Activated T-cell treated with anti-CD3 and anti-CD28 coated beads for 4 hours (primary cell): ENCODE results near the gene LEMD2.

Experiments used
- DNase-seq: peaks from one replicate; pipeline ENCODE4 v3.0.0-alpha.2; 2020

Gene LEMD2

GRCh38 chr6:33791620-33792019, 2.7 kb upstream of the LEMD2 start:
- no peak for DNase-seq

DNA sequence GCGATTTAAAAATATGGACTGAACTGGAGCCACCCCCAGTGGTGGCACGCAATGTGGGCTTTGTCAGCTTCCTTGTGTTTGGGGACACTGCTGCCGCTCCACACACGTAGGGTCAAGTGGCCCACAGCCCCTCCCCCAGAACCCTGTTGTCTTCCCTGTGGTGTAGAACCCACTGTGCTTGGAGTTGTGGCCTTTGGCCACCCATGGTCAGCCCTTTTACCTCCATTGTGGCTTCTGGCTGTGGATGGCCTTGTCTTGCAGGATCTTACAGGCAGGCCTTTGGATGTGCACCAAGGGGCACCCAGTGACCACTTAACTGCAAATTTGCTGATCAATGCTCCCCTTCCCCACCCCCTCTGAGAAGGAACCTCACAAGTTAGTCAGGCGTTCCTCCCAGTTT, 2.0 kb upstream of the LEMD2 start:
- DNase-seq = no peak

DNA sequence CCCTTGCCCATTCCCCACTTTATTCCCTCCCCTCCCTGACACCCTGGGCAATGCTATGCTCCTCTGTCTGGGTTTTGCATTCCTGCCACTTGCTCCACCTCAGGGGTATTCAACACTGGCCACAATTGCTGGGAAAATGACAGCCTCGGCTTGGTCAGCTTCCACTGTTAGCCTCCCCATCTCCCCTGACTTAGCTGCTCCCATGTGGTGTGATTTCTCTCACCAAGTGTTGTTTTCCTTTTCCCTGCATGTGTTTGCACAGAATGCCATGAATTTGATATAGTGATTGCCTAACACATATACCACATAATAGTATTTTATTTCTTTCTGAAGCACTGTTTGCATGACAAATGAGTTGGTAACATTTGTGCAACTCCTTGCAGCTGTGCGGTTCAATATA, 1.4 kb upstream of the LEMD2 start:
- DNase-seq = no peak

- no peak for DNase-seq
Measured at GRCh38 chr6:33789550-33789895, 593 bp upstream of the LEMD2 start.

- no peak for DNase-seq
Measured at GRCh38 chr6:33787954-33788693, 806 bp downstream of the LEMD2 start.

GRCh38 chr6:33787346-33787953, 1.5 kb downstream of the LEMD2 start:
- no peak for DNase-seq

GRCh38 chr6:33786736-33787135, 2.2 kb downstream of the LEMD2 start:
- DNase-seq = no peak

- no peak for DNase-seq
Measured at GRCh38 chr6:33785778-33786177, 3.2 kb downstream of the LEMD2 start.

DNA sequence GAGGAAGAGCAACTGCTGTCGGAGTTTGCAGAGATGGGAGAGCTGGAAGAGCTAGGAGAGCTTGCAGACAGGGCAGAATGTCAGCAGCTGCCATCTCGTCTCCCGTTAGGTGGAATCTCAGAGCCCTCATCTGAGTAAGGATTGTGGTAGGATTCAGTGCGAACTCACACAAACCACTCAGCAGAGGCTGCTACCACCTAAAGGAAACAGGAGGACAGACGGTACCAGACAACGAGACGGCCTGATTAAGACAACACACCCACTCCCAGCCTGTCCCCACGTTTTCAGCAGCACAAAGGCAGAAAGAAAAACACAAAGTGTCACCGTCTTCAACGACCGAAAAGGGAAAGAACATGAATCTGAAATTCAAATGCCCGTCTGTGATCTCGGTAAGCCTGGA, 4.1 kb downstream of the LEMD2 start:
- no peak for DNase-seq

DNA sequence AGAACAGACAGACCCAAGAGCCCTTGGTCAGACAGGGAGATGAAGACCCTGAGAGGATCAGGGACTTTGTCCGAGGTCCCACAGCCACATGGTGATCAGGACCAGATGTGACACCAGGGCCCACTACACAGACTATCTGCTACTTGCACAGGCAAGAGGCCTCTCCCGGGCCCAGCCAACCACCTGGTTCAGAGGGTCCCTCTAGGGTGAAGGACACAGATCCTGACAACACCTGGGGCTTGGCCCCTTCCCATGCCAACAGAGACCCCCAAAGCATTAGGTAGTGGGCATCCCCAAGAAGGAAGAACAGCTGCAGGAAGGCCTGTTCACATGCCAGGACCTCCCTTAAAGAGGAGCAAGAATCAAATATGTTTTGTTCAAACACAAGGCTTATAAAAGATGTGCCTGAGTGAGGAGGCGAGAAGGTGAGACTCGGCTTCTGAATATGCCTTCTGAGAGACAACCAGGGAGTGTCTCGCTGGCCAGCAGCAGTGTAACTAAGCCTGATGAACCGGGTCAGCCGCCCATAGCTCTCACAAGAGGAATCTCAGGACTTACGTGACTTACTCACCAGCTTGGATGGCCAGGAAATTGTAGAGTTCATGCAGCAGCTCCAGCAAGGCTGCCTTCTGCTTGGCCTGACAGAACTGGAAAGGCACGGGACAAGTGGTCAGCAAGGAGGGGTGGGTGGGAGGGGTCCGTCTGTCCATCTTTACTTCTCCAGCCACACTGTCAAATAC, 5.0 kb downstream of the LEMD2 start:
- no peak for DNase-seq

DNA sequence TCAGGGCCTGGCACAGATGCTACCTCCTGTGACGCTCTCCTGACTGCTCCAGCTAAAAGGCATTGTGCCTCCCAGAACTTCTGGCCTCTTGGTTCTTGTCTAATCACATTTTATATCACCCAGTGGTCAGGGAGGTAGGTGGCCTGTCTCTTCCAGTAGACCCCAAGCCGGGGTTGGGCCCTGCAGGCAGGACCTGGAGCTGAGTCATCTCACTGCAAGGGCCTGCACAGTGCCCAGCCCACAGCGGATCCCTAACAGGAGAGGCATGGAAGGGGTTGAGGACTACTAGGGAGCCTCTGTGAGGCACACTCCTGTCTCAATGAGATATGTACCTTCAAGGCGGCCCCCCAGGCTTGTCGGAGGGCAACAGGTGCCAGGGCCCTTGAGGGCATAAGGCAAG, 6.4 kb downstream of the LEMD2 start:
- no peak for DNase-seq

GRCh38 chr6:33781131-33781975, 7.6 kb downstream of the LEMD2 start:
- DNase-seq = no peak

DNA sequence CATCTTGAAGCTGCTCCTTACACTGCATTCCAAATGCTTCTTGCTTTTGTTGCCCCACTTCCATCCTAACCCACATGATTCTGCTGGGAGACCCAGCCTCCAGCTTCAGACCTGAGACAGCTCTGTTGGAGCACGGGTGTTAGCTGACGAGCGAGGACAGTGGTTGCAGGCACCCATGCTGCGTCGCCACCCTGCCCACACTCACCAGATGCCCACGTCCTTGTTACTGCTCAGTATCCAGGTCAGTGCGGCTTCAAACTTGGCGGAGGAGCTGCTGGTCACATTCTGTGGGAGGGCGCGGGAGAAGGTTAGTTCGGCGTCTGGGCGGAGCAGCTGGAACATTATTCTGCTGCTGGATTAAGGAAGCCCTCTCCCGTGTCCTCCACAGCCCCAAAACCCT, 9.0 kb downstream of the LEMD2 start:
- DNase-seq = no peak

DNA sequence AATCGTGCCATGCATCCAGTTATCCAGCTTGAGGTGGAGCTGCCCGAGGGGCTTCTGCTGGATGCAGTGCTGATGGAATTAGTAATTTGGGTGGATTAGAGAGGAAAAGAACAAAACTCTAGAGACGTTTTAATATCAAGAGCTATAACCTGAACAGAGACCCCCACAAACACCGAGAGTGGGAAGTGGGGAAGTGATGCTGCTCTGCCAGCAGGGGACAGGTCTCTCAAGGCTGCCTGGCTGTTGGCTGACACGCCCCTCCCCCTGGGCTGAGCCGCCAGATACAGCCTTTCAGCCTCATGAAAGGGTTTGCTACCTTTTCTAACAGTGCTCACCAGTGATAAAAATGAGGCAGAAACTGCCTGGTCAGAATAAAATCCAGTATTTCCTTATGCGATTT, 9.6 kb downstream of the LEMD2 start:
- no peak for DNase-seq

- no peak for DNase-seq
Measured at GRCh38 chr6:33778444-33779121, 10.3 kb downstream of the LEMD2 start.

DNA sequence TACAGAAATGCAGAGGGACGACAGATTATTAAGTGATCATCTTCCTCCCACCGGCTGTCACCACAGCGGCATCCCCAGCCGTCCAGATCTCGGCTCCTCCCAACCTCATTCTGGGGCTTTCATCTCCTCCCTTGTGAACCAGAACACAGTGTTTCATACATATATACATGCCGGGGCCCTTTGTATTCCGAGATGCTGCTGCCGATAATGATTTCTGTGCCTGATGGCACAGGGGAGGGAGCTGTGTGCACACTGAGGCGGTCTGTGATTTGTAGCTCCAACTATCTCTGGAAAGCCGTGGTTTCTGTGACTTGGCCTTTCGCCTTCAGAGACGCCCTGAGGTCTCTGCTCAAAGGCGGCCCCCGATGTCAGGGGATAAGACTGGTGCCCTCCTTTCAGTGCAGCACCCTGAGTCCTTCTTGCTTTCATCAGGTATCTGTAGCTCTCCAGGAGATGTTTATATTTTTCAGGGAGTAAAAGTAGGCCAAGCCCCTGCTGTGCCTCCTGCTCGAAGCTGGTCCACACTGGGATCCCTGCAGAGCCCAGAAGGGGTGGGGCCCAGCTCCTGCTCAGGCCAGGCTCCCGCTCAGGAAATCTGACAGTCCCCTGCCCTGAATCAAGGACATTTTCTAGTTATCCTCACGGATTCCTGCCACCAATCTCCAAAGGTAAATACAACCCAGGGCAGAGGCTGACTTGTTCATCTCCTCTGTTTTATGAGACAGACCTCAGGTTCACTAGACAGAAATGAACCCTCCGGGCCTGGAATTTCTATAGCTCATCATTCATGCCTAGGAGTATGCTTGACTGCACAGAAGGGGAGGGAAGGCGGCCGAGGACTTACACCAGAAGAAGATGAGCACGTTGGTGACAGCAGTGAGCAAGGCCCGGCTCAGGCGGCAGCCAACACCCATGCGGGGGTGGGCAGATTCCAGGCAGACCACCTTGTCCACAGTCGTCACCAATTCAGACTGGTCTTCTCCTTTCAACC, 11.2 kb downstream of the LEMD2 start:
- DNase-seq = no peak

DNA sequence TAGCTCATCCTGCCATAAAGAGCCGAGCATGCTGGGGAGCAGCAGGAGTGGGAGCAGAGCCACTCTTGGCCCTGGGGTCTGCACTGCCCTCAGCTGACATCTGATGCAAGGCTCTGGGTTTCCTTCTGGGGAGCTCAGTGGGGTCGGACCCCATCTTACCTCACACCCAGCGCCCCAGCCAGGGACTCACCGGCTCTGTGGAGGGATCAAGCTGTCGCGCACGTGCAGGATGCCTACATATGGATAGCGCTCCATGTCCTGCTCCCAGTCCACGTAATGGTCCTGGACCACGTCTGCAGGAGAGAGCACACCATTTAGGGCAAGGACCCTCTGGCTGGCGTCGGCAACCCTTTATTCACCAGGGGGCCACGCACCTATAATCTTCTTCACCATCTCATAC, 12.2 kb downstream of the LEMD2 start:
- DNase-seq = no peak

- DNase-seq = no peak
Measured at GRCh38 chr6:33776186-33776585, 12.7 kb downstream of the LEMD2 start.

DNA sequence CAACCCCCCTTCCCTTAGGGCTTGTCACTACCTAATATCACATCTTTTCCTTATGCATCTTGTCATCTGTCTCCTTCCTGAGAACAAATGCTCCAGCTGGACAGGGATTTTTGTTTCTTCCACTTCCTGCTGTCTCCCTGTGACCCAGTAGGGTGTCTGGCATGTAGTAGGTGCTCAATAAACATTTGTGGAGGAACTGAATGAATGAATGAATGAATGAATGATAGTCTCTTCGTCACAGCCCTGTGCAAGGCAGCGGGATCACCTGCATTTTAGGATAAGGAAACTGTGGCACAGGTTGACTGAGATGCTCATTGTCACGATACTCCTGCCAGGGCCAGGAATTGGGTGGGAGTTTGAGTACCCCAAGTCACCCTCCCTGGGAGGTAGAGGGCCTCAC, 14.2 kb downstream of the LEMD2 start:
- DNase-seq = no peak

- no peak for DNase-seq
Measured at GRCh38 chr6:33772902-33773472, 15.9 kb downstream of the LEMD2 start.
